Measurements from ENCODE around the gene CPZ.

DNA sequence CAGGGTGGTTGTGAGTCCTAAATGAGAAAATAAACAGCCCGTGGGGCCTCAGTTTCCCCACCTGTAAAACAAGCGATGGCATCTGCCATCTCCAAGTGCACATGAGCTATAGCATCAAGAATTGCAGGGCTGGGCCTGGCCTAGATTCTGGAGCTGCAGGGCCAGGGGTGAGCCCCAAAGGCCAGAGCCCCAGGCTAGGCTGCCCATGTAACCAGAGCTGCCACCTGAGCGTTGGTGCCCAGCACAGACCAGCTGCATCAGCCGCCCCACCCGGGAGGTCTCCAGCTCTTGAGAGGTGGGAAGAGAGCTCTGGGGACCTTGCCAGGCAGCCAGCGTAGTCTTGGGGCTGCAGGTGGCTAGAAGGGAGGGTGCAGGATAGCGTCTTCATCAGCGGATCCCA is 39.3 kb upstream of the CPZ start:
- TF ChIP-seq TEAD4 (IDR thresholded peaks at IDR 0.05) (no peak), ZBTB7A (IDR thresholded peaks at IDR 0.05; ENCODE audit: low read depth) (no peak), EP300 (IDR thresholded peaks at IDR 0.05; ENCODE audit: borderline replicate concordance) (no peak), YY1 (IDR thresholded peaks at IDR 0.05; ENCODE audit: low read depth) (no peak), CEBPB (IDR thresholded peaks at IDR 0.05) (no peak)
- TF ChIP-seq, protein P1, sequence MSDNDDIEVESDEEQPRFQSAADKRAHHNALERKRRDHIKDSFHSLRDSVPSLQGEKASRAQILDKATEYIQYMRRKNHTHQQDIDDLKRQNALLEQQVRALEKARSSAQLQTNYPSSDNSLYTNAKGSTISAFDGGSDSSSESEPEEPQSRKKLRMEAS (IDR thresholded peaks at IDR 0.05) = no peak
- TF ChIP-seq, protein P2, sequence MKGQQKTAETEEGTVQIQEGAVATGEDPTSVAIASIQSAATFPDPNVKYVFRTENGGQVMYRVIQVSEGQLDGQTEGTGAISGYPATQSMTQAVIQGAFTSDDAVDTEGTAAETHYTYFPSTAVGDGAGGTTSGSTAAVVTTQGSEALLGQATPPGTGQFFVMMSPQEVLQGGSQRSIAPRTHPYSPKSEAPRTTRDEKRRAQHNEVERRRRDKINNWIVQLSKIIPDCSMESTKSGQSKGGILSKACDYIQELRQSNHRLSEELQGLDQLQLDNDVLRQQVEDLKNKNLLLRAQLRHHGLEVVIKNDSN (IDR thresholded peaks at IDR 0.05) = no peak
- TF ChIP-seq, protein P3, sequence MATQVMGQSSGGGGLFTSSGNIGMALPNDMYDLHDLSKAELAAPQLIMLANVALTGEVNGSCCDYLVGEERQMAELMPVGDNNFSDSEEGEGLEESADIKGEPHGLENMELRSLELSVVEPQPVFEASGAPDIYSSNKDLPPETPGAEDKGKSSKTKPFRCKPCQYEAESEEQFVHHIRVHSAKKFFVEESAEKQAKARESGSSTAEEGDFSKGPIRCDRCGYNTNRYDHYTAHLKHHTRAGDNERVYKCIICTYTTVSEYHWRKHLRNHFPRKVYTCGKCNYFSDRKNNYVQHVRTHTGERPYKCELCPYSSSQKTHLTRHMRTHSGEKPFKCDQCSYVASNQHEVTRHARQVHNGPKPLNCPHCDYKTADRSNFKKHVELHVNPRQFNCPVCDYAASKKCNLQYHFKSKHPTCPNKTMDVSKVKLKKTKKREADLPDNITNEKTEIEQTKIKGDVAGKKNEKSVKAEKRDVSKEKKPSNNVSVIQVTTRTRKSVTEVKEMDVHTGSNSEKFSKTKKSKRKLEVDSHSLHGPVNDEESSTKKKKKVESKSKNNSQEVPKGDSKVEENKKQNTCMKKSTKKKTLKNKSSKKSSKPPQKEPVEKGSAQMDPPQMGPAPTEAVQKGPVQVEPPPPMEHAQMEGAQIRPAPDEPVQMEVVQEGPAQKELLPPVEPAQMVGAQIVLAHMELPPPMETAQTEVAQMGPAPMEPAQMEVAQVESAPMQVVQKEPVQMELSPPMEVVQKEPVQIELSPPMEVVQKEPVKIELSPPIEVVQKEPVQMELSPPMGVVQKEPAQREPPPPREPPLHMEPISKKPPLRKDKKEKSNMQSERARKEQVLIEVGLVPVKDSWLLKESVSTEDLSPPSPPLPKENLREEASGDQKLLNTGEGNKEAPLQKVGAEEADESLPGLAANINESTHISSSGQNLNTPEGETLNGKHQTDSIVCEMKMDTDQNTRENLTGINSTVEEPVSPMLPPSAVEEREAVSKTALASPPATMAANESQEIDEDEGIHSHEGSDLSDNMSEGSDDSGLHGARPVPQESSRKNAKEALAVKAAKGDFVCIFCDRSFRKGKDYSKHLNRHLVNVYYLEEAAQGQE (IDR thresholded peaks at IDR 0.05; ENCODE audit: low read depth) = no peak

Data from Ishikawa (cell line).